NOMO-1 (cell line): ENCODE results near the gene PTGES.
A peak's percentile ranks its signal among the peaks of the same experiment; 100 is the strongest.

Experiments used
- DNase-seq, 2 experiments: peaks; one replicate each; lab custom pipeline; 2025; ENCODE audit not compliant: unreplicated experiment in 2 of 2; lab: John Stamatoyannopoulos, UW

Gene PTGES

GRCh38 chr9:129720865-129721545 lies 31.8 kb downstream of the PTGES start:
- no peak for DNase-seq

- DNase-seq = no peak
Measured at GRCh38 chr9:129720181-129720864, 32.5 kb downstream of the PTGES start.

- no peak for DNase-seq
Measured at GRCh38 chr9:129719135-129719534, 33.7 kb downstream of the PTGES start.

GRCh38 chr9:129718647-129719046 lies 34.2 kb downstream of the PTGES start:
- DNase-seq = no peak

- DNase-seq = no peak
Measured at GRCh38 chr9:129717991-129718390, 34.9 kb downstream of the PTGES start.

GRCh38 chr9:129716091-129716490 lies 36.8 kb downstream of the PTGES start:
- no peak for DNase-seq

- DNase-seq = peak; percentile 3 to 10
Measured at GRCh38 chr9:129714511-129715061, 38.3 kb downstream of the PTGES start.

- no peak for DNase-seq
Measured at GRCh38 chr9:129713402-129713679, 39.5 kb downstream of the PTGES start.

GRCh38 chr9:129712634-129713401 lies 40.0 kb downstream of the PTGES start:
- no peak for DNase-seq

- no peak for DNase-seq
Measured at GRCh38 chr9:129710169-129710453, 42.7 kb downstream of the PTGES start.

- DNase-seq = no peak
Measured at GRCh38 chr9:129709438-129710168, 43.2 kb downstream of the PTGES start.

GRCh38 chr9:129708793-129709192 lies 44.0 kb downstream of the PTGES start:
- no peak for DNase-seq

GRCh38 chr9:129704807-129705206 lies 48.0 kb downstream of the PTGES start:
- no peak for DNase-seq

- DNase-seq = no peak
Measured at GRCh38 chr9:129703667-129704355, 49.0 kb downstream of the PTGES start.

GRCh38 chr9:129702589-129703520 lies 50.0 kb downstream of the PTGES start:
- DNase-seq = no peak

- DNase-seq = no peak
Measured at GRCh38 chr9:129701549-129701948, 51.3 kb downstream of the PTGES start.

GRCh38 chr9:129701054-129701453 lies 51.8 kb downstream of the PTGES start:
- DNase-seq = peak in 1 of 2 experiments; percentile 3

- peak in 1 of 2 experiments; percentile 7 for DNase-seq
Measured at GRCh38 chr9:129698254-129698757, 54.5 kb downstream of the PTGES start.

- no peak for DNase-seq
Measured at GRCh38 chr9:129697656-129698253, 55.1 kb downstream of the PTGES start.
